GM12872 (cell line): ENCODE results near the gene PITHD1.
A peak's percentile ranks its signal among the peaks of the same experiment; 100 is the strongest.

Source experiments
- CTCF ChIP-seq: IDR thresholded peaks from 3 replicates; pipeline ENCODE4 v1.5.1; 2011; ENCODE audit warnings: low read depth, mild to moderate bottlenecking, low read length, moderate library complexity; ENCODE audit not compliant: insufficient read depth

PITHD1 gene

GRCh38 chr1:23759277-23759676 lies 18.9 kb upstream of the PITHD1 start:
- no peak for TF ChIP-seq CTCF

- TF ChIP-seq CTCF: no peak
Observed at GRCh38 chr1:23763041-23763577, 15.1 kb upstream of the PITHD1 start.

- TF ChIP-seq CTCF: no peak
Observed at GRCh38 chr1:23768733-23769132, 9.5 kb upstream of the PITHD1 start.

- TF ChIP-seq CTCF: peak; percentile 99
Observed at GRCh38 chr1:23772049-23772853, 6.0 kb upstream of the PITHD1 start.

GRCh38 chr1:23772854-23773242 lies 5.4 kb upstream of the PITHD1 start:
- TF ChIP-seq CTCF: no peak

- TF ChIP-seq CTCF: no peak
Observed at GRCh38 chr1:23774174-23774880, 3.9 kb upstream of the PITHD1 start.

GRCh38 chr1:23776217-23776616 lies 2.0 kb upstream of the PITHD1 start:
- TF ChIP-seq CTCF: no peak
